Measurements from ENCODE around the gene PRKAB1. TPM values are rescaled to one million over a fixed set of nuclear protein-coding genes. Genes with fewer than 3 reads are reported as not detected.
"Not testable (repeated sequence)": the region's sequence is repeated elsewhere in the genome, so short reads cannot be mapped to it uniquely, and the experiment has no call there.

The PRKAB1 gene, protein sequence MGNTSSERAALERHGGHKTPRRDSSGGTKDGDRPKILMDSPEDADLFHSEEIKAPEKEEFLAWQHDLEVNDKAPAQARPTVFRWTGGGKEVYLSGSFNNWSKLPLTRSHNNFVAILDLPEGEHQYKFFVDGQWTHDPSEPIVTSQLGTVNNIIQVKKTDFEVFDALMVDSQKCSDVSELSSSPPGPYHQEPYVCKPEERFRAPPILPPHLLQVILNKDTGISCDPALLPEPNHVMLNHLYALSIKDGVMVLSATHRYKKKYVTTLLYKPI
- total RNA-seq, result 100 to 1,000 TPM in 1 of 4 donors, 10 to 100 TPM in 3; 23.3 to 137 (median 37.2) TPM

GRCh38 chr12:119667577-119668323 is at the start of gene PRKAB1:
Gene PRKAB1, plus strand, starts transcription at chr12:119668133. Its CDS starts 112 bp downstream, at chr12:119668245.
- TF ChIP-seq CTCF (IDR thresholded peaks at IDR 0.05) (peak; percentile 65 to 96 (median 82)), EP300 (IDR thresholded peaks at IDR 0.05) (no peak), POLR2A (IDR thresholded peaks at IDR 0.05) (peak; percentile 68 to 74), POLR2AphosphoS5 (IDR thresholded peaks at IDR 0.05) (peak; percentile 91)
- H3K9me3 ChIP-seq, result no peaks in the 10 kb centered on the region
- H3K27me3 ChIP-seq, result no peaks in the 10 kb centered on the region
- H3K36me3 ChIP-seq, result peaks cover 0 to 32% of the 10 kb centered on the region in 2 donors
- peak; percentile 100 for ATAC-seq
- peaks cover 3 to 55% (median 10%) of the 10 kb centered on the region in 3 donors for H3K4me1 ChIP-seq
- peak within 1 kb of the TSS; percentile 88 to 96 (median 94) for H3K27ac ChIP-seq
- peak within 1 kb of the TSS; percentile 92 to 96 for H3K4me3 ChIP-seq
- 0% methylated on average over 4 to 5 of the region's 69 CpGs for WGBS, 2 donors (ENCODE audit: low coverage in 1 of 2)

DNA sequence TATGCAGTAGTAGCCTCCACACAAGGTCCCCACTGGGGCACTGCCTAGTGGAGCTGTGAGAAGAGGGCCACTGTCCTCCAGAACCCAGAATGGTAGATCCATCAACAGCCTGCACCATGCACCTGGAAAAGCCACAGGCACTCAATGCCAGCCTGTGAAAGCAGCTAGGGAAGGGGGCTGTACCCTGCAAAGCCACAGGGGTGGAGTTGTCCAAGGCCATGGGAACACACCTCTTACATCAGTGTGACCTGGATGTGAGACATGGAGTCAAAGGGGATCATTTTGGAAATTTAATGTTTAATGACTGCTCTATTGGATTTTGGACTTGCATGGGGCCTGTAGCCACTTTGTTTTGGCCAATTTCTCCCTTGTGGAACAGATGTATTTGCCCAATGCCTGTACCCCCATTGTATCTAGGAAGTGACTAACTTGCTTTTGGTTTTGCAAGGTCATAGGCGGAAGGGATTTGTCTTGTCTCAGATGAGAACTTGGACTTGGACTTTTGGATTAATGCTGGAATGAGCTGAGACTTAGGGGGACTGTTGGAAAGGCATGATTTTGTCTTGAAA is 49.5 kb upstream of the PRKAB1 start:
- WGBS, 2 donors (ENCODE audit: low coverage in 1 of 2), result 100% methylated on average over 1 of the region's 1 CpG

DNA sequence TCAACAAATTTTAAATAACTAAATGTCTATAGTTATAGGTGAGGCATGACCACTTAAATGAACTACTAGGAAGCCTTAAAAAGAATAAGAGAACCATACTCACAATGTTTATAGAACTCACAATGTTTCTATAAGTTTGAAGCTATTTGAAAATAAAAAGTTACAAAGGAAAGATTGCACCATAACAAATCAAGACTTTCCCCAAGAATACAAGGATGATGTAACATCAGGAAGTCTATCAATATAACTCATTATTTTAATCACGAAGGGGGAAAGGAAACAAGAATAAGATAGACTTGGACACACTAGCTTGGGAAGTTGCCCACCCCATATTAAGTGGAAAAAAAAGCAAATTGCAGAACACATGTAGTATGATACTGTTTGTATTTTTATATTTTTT is 47.4 kb upstream of the PRKAB1 start:
- Histone ChIP-seq H3K27me3 (peaks cover 45% of the 10 kb centered on the region), H3K4me3 (no peak overlapping the region), H3K36me3 (no peaks in the 10 kb centered on the region), H3K4me1 (no peaks in the 10 kb centered on the region), H3K27ac (no peak overlapping the region), H3K9me3 (no peaks in the 10 kb centered on the region)
- TF ChIP-seq POLR2A (IDR thresholded peaks at IDR 0.05) (no peak), POLR2AphosphoS5 (IDR thresholded peaks at IDR 0.05) (no peak), EP300 (IDR thresholded peaks at IDR 0.05) (no peak), CTCF (IDR thresholded peaks at IDR 0.05) (no peak)
- ATAC-seq, result no peak
- 36 to 50% methylated on average over 1 of the region's 1 CpG for WGBS, 2 donors (ENCODE audit: low coverage in 1 of 2)

More for the DNA sequence above, 49.5 kb upstream of the PRKAB1 start:
- H3K4me3 ChIP-seq, H3K9me3 ChIP-seq, ATAC-seq, H3K27ac ChIP-seq, H3K4me1 ChIP-seq, H3K36me3 ChIP-seq: not testable (repeated sequence)
- peaks cover 32% of the 10 kb centered on the region for H3K27me3 ChIP-seq

DNA sequence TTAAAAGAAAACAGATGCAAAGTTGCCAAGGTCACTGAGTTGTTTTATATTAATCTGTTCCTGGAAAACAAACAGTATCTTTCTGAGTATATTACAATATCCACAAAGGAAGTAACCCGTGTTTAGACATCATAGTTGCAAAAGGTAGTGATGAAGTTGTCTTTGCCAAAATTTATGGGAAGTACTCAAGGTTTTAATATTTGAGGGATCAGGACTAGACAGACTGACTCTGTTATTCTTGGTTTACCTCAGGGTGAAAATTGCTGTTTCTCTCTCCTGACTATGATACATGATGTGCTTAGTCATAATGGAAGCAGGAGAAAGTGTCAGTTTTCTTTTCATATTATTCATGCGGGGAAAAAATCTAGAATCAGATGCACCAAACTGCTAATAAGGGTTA is 46.1 kb upstream of the PRKAB1 start:
- no peak overlapping the region for H3K27ac ChIP-seq
- H3K27me3 ChIP-seq, result peaks cover 46% of the 10 kb centered on the region
- H3K4me1 ChIP-seq, result no peaks in the 10 kb centered on the region
- WGBS, 2 donors (ENCODE audit: low coverage in 1 of 2), result 10 to 25% methylated on average over 2 of the region's 2 CpGs
- no peak for ATAC-seq
- H3K36me3 ChIP-seq, result no peaks in the 10 kb centered on the region
- no peak overlapping the region for H3K4me3 ChIP-seq
- H3K9me3 ChIP-seq, result no peaks in the 10 kb centered on the region
- TF ChIP-seq EP300 (IDR thresholded peaks at IDR 0.05) (no peak), POLR2AphosphoS5 (IDR thresholded peaks at IDR 0.05) (no peak), POLR2A (IDR thresholded peaks at IDR 0.05) (no peak)

DNA sequence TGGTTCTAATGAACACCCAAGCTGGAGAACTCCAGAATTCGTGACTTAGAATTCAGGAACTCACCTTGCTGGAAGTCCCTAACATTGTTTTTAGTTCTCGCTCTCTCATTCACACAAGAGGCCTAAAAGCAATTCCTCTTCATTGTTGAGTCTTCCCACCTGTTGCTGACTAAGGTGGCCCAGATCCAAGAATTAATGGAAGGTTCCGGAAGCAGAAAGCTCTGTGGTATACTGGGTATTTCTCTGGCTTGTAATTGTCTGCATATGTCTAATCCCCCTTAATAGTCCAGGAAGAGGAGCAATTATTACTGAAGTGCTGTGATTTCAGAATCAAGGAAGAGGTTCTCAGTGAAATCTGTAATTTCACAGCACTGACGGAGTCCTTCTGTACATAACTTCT is 43.0 kb upstream of the PRKAB1 start:
- Histone ChIP-seq H3K4me1 (no peaks in the 10 kb centered on the region), H3K27ac (no peak overlapping the region), H3K27me3 (peaks cover 30% of the 10 kb centered on the region), H3K4me3 (no peak overlapping the region), H3K9me3 (no peaks in the 10 kb centered on the region), H3K36me3 (no peaks in the 10 kb centered on the region)
- 19 to 25% methylated on average over 3 to 4 of the region's 4 CpGs for WGBS, 2 donors (ENCODE audit: low coverage in 1 of 2)
- ATAC-seq, result no peak
- no peak for TF ChIP-seq CTCF (IDR thresholded peaks at IDR 0.05)
- no peak for TF ChIP-seq EP300 (IDR thresholded peaks at IDR 0.05)
- no peak for TF ChIP-seq POLR2A (IDR thresholded peaks at IDR 0.05)
- TF ChIP-seq POLR2AphosphoS5 (IDR thresholded peaks at IDR 0.05), result no peak

All from gastroesophageal sphincter (tissue), 4 donors.